ENCODE results near the gene SDC1.

DNA sequence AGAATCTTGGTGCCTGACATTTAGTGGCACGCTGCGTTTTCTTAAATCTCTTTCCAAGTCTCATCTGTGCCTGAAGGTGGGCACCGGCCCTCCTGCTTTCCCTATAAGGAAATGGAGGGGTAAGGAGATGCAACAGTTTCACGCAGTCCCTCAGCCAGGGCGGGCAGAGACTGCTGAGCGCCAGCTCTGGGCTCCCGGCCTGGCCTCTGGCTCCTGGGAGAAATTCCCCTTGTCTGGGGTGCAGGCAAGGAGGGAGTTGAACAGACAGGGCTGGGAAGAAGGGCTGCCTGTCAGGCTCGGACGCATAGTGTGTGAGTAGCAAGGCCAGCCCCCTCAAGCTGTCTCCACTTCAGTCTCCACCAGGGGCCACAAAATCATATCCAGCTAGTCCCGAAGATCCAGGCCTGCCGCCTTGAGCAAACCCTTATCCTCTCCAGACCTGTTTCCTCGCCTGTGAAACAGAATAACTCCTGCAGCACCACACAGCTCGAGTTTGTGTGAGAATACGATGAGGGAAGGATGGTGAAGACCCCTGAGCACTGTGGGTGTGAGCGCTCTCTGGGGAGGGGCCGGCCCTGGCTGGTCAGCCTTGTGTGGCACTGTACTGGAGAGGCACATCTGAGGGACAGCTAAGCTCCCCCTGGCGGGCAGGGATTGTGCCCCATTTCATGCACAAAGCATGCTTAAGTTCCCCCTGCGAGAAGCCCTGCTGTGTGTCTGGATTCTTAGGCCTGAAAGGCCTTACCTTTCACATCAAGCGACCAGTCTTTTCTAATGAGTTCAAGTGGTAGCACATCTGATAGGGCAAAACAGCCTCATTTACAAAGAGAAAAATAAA lies 33.8 kb downstream of the SDC1 start:
- TF ChIP-seq CTCF (IDR thresholded peaks at IDR 0.05) (no peak), ZFX (IDR thresholded peaks at IDR 0.05; ENCODE audit: borderline replicate concordance) (no peak)

Measured in 22Rv1 (cell line).